Keratinocyte (primary cell): ENCODE measurements around the gene TNNC1.

Experiments used
- EZH2 ChIP-seq: IDR thresholded peaks from one replicate; pipeline ENCODE4 v1.6.1; 2012; ENCODE audit warnings: inconsistent platforms, mild to moderate bottlenecking, low read length, moderate library complexity
- TF ChIP-seq, protein P1 (sequence below), 3 experiments: IDR thresholded peaks in 1 of 3; conservative IDR thresholded peaks in 1 of 3; optimal IDR thresholded peaks in 1 of 3; 2 replicates in 2 of 3; 3 replicates in 1 of 3; pipeline versions ENCODE3 to v1.5.1; 2011; ENCODE audit warnings: low read length in 3 of 3, mild to moderate bottlenecking in 3 of 3, moderate library complexity in 2 of 3, control low read depth in 1 of 3, inconsistent platforms in 1 of 3; ENCODE audit not compliant: insufficient read depth in 2 of 3; ENCODE audit errors: extremely low read depth in 1 of 3

DNA sequence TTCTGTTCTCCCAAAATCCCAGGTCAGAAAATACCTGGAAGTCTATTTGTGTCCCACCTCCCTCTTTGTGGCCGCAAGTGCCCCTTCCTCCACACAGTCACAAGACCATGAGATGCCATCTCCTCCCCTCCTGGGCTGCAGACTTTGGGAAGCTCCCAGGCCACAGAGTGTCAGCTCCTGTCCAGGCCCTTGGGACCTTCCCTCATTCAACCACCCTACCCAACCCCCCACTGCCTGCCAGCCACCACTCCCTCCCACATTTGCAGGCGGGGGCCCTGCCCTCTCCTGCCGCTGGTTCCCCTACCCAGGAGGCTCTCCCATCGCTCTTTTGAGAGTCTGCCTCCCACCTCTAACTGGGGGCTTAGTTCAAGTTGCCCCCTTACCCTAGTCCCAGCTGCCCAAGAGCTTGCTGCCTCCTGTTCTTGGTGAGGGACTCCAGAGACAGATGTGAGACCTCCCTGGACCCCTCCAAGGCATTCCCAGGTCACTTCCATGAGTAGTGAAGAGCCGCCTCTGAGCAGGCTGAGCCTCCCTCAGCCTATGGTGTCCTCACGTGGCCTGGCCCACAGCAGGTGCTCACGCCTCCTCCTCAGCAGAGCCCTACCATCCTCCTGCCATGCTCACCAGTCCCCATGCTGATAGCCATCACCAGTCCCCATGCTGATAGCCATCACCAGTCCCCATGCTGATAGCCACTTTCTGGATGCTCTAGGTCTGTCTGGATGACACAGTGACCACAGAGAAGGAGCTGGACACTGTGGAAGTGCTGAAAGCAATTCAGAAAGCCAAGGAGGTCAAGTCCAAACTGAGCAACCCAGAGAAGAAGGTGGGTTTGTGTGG is 25.4 kb upstream of the TNNC1 start:
- TF ChIP-seq, protein P1, sequence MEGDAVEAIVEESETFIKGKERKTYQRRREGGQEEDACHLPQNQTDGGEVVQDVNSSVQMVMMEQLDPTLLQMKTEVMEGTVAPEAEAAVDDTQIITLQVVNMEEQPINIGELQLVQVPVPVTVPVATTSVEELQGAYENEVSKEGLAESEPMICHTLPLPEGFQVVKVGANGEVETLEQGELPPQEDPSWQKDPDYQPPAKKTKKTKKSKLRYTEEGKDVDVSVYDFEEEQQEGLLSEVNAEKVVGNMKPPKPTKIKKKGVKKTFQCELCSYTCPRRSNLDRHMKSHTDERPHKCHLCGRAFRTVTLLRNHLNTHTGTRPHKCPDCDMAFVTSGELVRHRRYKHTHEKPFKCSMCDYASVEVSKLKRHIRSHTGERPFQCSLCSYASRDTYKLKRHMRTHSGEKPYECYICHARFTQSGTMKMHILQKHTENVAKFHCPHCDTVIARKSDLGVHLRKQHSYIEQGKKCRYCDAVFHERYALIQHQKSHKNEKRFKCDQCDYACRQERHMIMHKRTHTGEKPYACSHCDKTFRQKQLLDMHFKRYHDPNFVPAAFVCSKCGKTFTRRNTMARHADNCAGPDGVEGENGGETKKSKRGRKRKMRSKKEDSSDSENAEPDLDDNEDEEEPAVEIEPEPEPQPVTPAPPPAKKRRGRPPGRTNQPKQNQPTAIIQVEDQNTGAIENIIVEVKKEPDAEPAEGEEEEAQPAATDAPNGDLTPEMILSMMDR (optimal IDR thresholded peaks at IDR 0.05 in 1 of 3, IDR thresholded peaks at IDR 0.05 in 1 of 3, conservative IDR thresholded peaks at IDR 0.05 in 1 of 3; ENCODE audit: extremely low read depth in 1 of 3, insufficient read depth in 2 of 3, low read length in 3 of 3) = no peak
- TF ChIP-seq EZH2 = no peak
